Activated CD4-positive, alpha-beta T cell treated with anti-CD3 and anti-CD28 coated beads, Interleukin-2, amount 10 ng/mL, durations not matched to agents 7 days and 5 days (primary cell): Measurements from ENCODE around the gene UBE2K. TPM values are rescaled to one million over a fixed set of nuclear protein-coding genes. Genes with fewer than 3 reads are reported as not detected.
"Not testable (repeated sequence)": the region's sequence is repeated elsewhere in the genome, so short reads cannot be mapped to it uniquely, and the experiment has no call there.

Experiments
- CTCF ChIA-PET: fragments of 350-600 bp; sonication (Branson Sonifier 250); formaldehyde crosslinking; loops from one replicate; lab custom pipeline; 2021; ENCODE audit warnings: antibody characterized with exemption; lab: Charles Lee
- POLR2A ChIA-PET: fragments of 350-600 bp; sonication (Branson Sonifier 250); formaldehyde crosslinking; loops from one replicate; lab custom pipeline; 2021; ENCODE audit warnings: antibody characterized with exemption; lab: Charles Lee
- DNase-seq: peaks from one replicate; pipeline ENCODE4 v3.0.0-alpha.2; 2020
- H3K27ac Mint-ChIP-seq: one replicate; pipeline ENCODE4 v1.8.0; 2021; ENCODE audit warnings: mild to moderate bottlenecking, moderate library complexity, mixed read lengths
- H3K27me3 Mint-ChIP-seq: one replicate; pipeline ENCODE4 v1.8.0; 2021; ENCODE audit warnings: mixed read lengths
- H3K36me3 Mint-ChIP-seq: one replicate; pipeline ENCODE4 v1.8.0; 2021; ENCODE audit warnings: low read depth, mixed read lengths
- H3K4me1 Mint-ChIP-seq: one replicate; pipeline ENCODE4 v1.8.0; 2021; ENCODE audit warnings: mixed read lengths
- H3K4me3 Mint-ChIP-seq: one replicate; pipeline ENCODE4 v1.8.0; 2021; ENCODE audit warnings: mild to moderate bottlenecking, moderate library complexity, mixed read lengths
- H3K9me3 Mint-ChIP-seq: one replicate; pipeline ENCODE4 v1.8.0; 2021; ENCODE audit warnings: mixed read lengths
- total RNA-seq, 2 experiments: library from RNA; stranded (reverse); gene quantifications; one replicate each; pipeline ENCODE4 v1.2.3, GENCODE V29; 2021

Gene UBE2K
- total RNA-seq, 2 experiments from 2014 or later: 69.3 to 90.8 TPM

GRCh38 chr4:39699687-39700409 lies 1.9 kb downstream of the UBE2K start:
- H3K9me3 Mint-ChIP-seq: no peaks in the 10 kb centered on the region
- POLR2A ChIA-PET: no interaction called here
- peaks cover 19% of the 10 kb centered on the region for H3K36me3 Mint-ChIP-seq
- CTCF ChIA-PET: interaction anchor here (0.7 kb wide), 1 partner anchor 12 kb away, joined by 3 read pairs; no protein-coding TSS in a partner anchor
- no peak for DNase-seq
- peak overlapping the region; percentile 99 for H3K4me3 Mint-ChIP-seq
- H3K4me1 Mint-ChIP-seq: peaks cover 31% of the 10 kb centered on the region
- H3K27ac Mint-ChIP-seq: peak overlapping the region; percentile 98
- H3K27me3 Mint-ChIP-seq: no peaks in the 10 kb centered on the region

GRCh38 chr4:39700554-39700953 lies 2.6 kb downstream of the UBE2K start:
- ChIA-PET POLR2A (interaction anchor here (0.5 kb wide), 1 partner anchor 204 kb away, joined by 6 read pairs; no protein-coding TSS in a partner anchor), CTCF (interaction anchor here (0.7 kb wide), 1 partner anchor 11 kb away, joined by 3 read pairs; no protein-coding TSS in a partner anchor)
- Mint-ChIP-seq H3K9me3 (no peaks in the 10 kb centered on the region), H3K4me1 (peaks cover 33% of the 10 kb centered on the region), H3K36me3 (peaks cover 21% of the 10 kb centered on the region), H3K27ac (peak overlapping the region; percentile 98), H3K27me3 (no peaks in the 10 kb centered on the region), H3K4me3 (peak overlapping the region; percentile 99)
- DNase-seq: no peak

- Mint-ChIP-seq H3K27me3 (no peaks in the 10 kb centered on the region), H3K27ac (no peak overlapping the region), H3K4me1 (peaks cover 28% of the 10 kb centered on the region), H3K4me3 (no peak overlapping the region), H3K9me3 (no peaks in the 10 kb centered on the region), H3K36me3 (peaks cover 28% of the 10 kb centered on the region)
- POLR2A ChIA-PET: no interaction called here
- CTCF ChIA-PET: interaction anchor here (1.2 kb wide), 1 partner anchor 14 kb away, joined by 3 read pairs; no protein-coding TSS in a partner anchor
- no peak for DNase-seq
These were observed 4.8 kb downstream of the UBE2K start for GRCh38 chr4:39702716-39703115.

- H3K4me3 Mint-ChIP-seq, H3K27me3 Mint-ChIP-seq, CTCF ChIA-PET, H3K27ac Mint-ChIP-seq, POLR2A ChIA-PET, DNase-seq, H3K9me3 Mint-ChIP-seq: not testable (repeated sequence)
- peaks cover 39% of the 10 kb centered on the region for H3K4me1 Mint-ChIP-seq
- H3K36me3 Mint-ChIP-seq: peaks cover 22% of the 10 kb centered on the region
These were observed 6.9 kb downstream of the UBE2K start for GRCh38 chr4:39704789-39705188.

- H3K4me1 Mint-ChIP-seq: peaks cover 33% of the 10 kb centered on the region
These were observed 8.4 kb downstream of the UBE2K start for GRCh38 chr4:39706334-39706733.

GRCh38 chr4:39706741-39707511 lies 9.0 kb downstream of the UBE2K start:
- ChIA-PET POLR2A (no interaction called here), CTCF (no interaction called here)
- Mint-ChIP-seq H3K27me3 (no peaks in the 10 kb centered on the region), H3K4me3 (no peak overlapping the region), H3K4me1 (peaks cover 36% of the 10 kb centered on the region), H3K36me3 (peaks cover 24% of the 10 kb centered on the region), H3K9me3 (no peaks in the 10 kb centered on the region), H3K27ac (no peak overlapping the region)
- DNase-seq: no peak

More at GRCh38 chr4:39706334-39706733, 8.4 kb downstream of the UBE2K start:
- H3K36me3 Mint-ChIP-seq: peaks cover 20% of the 10 kb centered on the region
- H3K9me3 Mint-ChIP-seq: no peaks in the 10 kb centered on the region
- ChIA-PET POLR2A (interaction anchor here (1.1 kb wide), 1 partner anchor 11 kb away, joined by 4 read pairs; no protein-coding TSS in a partner anchor), CTCF (no interaction called here)
- H3K4me3 Mint-ChIP-seq: no peak overlapping the region
- no peak for DNase-seq
- no peak overlapping the region for H3K27ac Mint-ChIP-seq
- no peaks in the 10 kb centered on the region for H3K27me3 Mint-ChIP-seq

GRCh38 chr4:39710098-39710896 lies 12.4 kb downstream of the UBE2K start:
- H3K4me1 Mint-ChIP-seq: peaks cover 43% of the 10 kb centered on the region
- no peaks in the 10 kb centered on the region for H3K9me3 Mint-ChIP-seq
- no peaks in the 10 kb centered on the region for H3K27me3 Mint-ChIP-seq
- no peak for DNase-seq
- POLR2A ChIA-PET: no interaction called here
- no peak overlapping the region for H3K27ac Mint-ChIP-seq
- no peak overlapping the region for H3K4me3 Mint-ChIP-seq
- peaks cover 25% of the 10 kb centered on the region for H3K36me3 Mint-ChIP-seq
- CTCF ChIA-PET: interaction anchor here (0.6 to 0.7 kb wide), 2 partner anchors 41 to 97 kb away, joined by 3 read pairs; no protein-coding TSS in a partner anchor

- H3K4me1 Mint-ChIP-seq: peaks cover 52% of the 10 kb centered on the region
- POLR2A ChIA-PET: no interaction called here
- no peaks in the 10 kb centered on the region for H3K9me3 Mint-ChIP-seq
- H3K4me3 Mint-ChIP-seq: no peak overlapping the region
- no peaks in the 10 kb centered on the region for H3K27me3 Mint-ChIP-seq
- peaks cover 28% of the 10 kb centered on the region for H3K36me3 Mint-ChIP-seq
- H3K27ac Mint-ChIP-seq: no peak overlapping the region
- no peak for DNase-seq
- CTCF ChIA-PET: no interaction called here
These were observed 15.1 kb downstream of the UBE2K start for GRCh38 chr4:39712819-39713607.

- Mint-ChIP-seq H3K4me3 (no peak overlapping the region), H3K9me3 (no peaks in the 10 kb centered on the region), H3K27ac (no peak overlapping the region), H3K27me3 (no peaks in the 10 kb centered on the region), H3K4me1 (peaks cover 49% of the 10 kb centered on the region), H3K36me3 (peaks cover 28% of the 10 kb centered on the region)
- POLR2A ChIA-PET: interaction anchor here (0.6 kb wide), 1 partner anchor 16 kb away, joined by 8 read pairs; the partner anchor contains the start of gene UBE2K
- CTCF ChIA-PET: no interaction called here
- no peak for DNase-seq
These were observed 15.8 kb downstream of the UBE2K start for GRCh38 chr4:39713691-39714090.

- ChIA-PET CTCF (no interaction called here), POLR2A (interaction anchor here (0.6 kb wide), 1 partner anchor 16 kb away, joined by 8 read pairs; the partner anchor contains the start of gene UBE2K)
- H3K4me3 Mint-ChIP-seq: no peak overlapping the region
- H3K9me3 Mint-ChIP-seq: no peaks in the 10 kb centered on the region
- no peak for DNase-seq
- no peaks in the 10 kb centered on the region for H3K27me3 Mint-ChIP-seq
- H3K27ac Mint-ChIP-seq: no peak overlapping the region
- peaks cover 32% of the 10 kb centered on the region for H3K36me3 Mint-ChIP-seq
- peaks cover 50% of the 10 kb centered on the region for H3K4me1 Mint-ChIP-seq
These were observed 16.2 kb downstream of the UBE2K start for GRCh38 chr4:39714166-39714565.

- H3K27ac Mint-ChIP-seq: no peak overlapping the region
- POLR2A ChIA-PET: no interaction called here
- CTCF ChIA-PET: interaction anchor here (0.8 kb wide), 1 partner anchor 13 kb away, joined by 3 read pairs; no protein-coding TSS in a partner anchor
- H3K4me1 Mint-ChIP-seq: peaks cover 56% of the 10 kb centered on the region
- no peaks in the 10 kb centered on the region for H3K9me3 Mint-ChIP-seq
- peaks cover 36% of the 10 kb centered on the region for H3K36me3 Mint-ChIP-seq
- no peaks in the 10 kb centered on the region for H3K27me3 Mint-ChIP-seq
- no peak for DNase-seq
- no peak overlapping the region for H3K4me3 Mint-ChIP-seq
These were observed 17.9 kb downstream of the UBE2K start for GRCh38 chr4:39715788-39716187.
